Raji (cell line): Measurements from ENCODE around the gene CADM1.

ENCODE experiments used
- POLR2A ChIP-seq: IDR thresholded peaks from 2 replicates; pipeline ENCODE4 v1.6.1; 2011; ENCODE audit warnings: low read depth, low read length, control low read depth; ENCODE audit not compliant: insufficient read depth

Gene CADM1

DNA sequence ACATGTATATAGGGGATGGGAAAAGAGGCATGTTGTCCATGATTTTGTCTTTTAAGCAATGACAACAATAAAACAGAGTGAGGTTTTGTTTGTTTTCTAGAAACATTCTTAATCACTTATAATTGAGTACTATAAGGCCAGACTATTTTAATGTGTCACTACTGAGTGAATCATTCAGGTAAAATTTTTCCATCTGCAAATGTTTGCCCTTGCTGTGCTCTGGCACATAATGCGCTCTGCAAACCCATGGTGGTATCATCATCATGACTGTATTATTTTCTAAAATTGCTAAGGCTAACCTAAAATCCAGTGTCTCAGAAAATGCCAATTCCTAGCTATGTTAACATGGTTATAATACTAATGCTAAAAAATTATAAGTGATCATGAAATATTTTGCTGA is 261.2 kb downstream of the CADM1 start:
- TF ChIP-seq POLR2A, result no peak

DNA sequence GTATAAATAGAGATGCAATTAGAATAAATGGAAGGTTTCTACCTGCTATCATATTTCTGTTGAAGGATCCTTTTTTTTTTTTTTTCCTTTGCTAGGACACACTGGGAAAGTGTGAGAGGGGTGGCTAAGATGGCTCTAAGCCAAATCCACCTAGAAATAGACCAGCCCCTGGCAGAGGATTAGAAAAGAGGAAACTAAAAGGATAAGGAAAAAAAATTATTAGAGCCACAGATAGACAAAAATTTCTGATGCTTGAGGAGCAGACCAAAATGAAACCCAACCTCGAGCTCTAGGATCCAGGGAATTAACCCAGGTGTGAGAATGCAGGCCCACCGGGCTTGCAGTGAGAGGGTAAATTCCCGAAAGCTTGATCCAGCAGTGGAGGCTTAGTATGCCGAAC is 262.3 kb downstream of the CADM1 start:
- TF ChIP-seq POLR2A, result no peak

- TF ChIP-seq POLR2A, result no peak
Observed at GRCh38 chr11:115238791-115239190, 265.4 kb downstream of the CADM1 start.

DNA sequence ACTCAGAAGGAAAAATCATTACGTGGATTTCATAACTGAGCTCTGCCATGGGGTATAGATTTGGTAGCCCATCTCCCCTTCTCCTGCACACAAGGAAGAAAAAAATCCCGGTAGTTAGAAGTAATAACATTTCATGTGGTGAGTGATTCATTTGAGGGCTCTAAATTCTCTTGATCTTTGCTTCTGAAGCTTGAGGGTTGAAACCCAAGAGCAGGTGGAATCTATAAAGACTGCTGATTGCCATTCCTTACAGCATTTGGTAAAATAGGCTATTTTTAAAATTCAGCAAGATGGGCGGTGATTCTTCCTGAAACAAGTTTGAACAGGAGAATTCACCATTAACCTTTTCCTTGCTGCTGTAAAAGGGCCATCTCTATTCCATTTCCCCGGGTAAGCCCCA is 266.1 kb downstream of the CADM1 start:
- no peak for TF ChIP-seq POLR2A

DNA sequence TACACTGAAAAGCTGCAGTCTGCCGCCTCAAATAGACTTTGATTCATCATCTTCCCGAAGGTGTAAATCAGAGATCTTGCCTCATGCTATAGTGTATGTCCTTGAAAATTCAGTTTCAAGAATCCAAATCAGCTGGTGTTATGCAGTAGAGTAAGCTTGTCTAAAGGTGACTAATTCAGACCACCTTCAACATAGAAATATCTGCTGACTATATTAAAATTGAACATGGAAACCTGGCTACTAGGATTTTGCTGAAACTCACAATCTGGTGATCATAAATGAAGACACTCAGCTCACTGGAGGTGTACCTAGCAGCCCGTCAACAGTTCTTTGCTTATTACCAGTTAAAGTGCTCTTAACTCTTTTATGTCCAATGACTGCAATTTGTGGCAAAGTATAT is 266.6 kb downstream of the CADM1 start:
- no peak for TF ChIP-seq POLR2A

DNA sequence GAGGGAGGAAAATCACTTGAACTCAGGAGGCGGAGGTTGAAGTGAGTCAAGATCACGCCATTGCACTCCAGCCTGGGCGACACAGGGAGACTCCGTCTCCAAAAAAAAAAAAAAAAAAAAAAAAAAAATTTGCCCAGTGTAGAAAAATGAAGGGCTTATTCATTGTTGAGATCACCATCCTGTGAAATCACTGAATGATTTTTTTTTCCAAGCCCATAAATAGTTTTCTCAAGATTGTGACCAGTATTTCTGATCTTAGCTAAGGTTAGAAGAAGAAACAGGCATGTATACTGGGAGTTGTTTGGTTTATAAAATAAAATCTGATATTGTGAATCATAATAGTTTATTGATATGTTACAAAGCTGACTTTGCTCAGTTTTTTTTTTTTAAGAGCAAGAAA is 269.4 kb downstream of the CADM1 start:
- no peak for TF ChIP-seq POLR2A

DNA sequence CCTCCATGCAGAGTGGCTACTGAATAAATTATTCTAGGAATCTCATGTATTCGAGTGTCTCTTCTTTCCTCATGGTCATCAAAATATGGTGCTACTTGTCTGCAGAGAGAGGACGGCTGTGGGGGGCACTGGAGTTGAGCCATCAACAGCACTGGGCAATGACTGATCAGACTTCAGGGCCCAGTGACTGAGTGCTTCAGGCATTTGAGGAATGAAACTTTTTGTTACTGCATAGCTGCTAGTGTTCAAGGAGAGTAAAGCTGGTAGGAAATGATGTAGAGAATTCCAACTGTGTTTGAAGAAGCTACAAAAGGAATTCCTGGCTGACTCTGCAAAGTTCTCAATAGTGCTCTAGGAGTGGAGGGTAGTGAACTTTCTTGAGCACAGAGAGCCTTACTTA is 277.7 kb downstream of the CADM1 start:
- no peak for TF ChIP-seq POLR2A

DNA sequence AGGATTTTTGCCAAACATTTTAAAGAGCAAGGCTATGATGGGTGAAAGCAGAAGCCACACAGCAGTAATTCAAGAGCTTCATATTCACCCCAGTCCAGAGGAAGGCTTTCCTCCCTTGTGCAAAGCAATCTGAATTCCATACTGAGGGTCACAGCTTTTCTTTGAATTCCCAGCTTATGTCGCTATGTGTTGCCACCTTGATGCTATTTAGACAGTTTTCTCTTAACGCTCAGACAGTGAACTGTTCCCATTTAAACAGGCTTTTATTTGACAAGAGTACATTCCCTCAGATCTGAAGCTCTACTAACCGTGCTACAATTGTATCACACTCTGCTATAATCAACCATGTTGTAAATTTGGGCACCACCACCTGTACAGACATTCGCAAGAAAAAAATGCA is 279.7 kb downstream of the CADM1 start:
- no peak for TF ChIP-seq POLR2A

- TF ChIP-seq POLR2A, result no peak
Observed at GRCh38 chr11:115222863-115223530, 281.2 kb downstream of the CADM1 start.

- TF ChIP-seq POLR2A, result no peak
Observed at GRCh38 chr11:115222218-115222862, 281.9 kb downstream of the CADM1 start.

GRCh38 chr11:115221461-115222069 is 282.6 kb downstream of the CADM1 start:
- no peak for TF ChIP-seq POLR2A

DNA sequence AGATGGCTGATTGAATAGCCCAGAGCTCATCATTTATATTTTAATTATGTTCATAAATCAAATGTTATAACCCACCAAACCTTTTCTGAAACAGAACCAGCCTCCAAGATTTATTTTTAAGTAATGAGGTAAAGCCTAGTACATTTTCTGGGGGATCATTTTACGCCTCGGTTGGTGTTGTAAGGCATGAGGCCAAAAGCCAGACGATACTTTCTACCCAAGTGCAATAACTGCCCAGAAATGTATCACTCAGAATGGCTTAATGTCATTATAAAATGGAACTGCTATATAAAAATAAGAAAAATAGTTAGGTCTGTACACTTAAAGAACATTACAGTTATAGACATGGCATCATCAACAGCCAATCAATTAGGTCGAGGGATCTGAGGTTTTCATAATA is 283.3 kb downstream of the CADM1 start:
- TF ChIP-seq POLR2A, result no peak

DNA sequence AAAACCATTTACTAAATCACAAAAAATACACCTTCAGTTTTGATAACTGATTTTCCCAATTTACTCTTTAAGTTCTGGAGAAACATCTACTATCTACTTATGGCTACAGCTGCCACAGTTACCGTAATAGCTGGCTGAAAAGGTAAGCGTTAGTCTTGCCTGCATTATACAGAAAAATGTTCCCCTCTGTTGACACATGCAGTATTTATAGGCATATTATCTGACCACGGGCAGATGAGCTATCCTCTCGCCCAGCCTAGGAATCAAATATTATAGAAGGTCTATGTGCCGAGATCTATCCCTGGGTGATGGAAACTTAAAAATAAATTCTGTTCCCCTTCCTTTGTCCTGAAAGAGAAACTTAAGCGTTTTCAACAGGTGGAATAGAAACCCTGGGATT is 283.8 kb downstream of the CADM1 start:
- no peak for TF ChIP-seq POLR2A

GRCh38 chr11:115219376-115219775 is 284.8 kb downstream of the CADM1 start:
- no peak for TF ChIP-seq POLR2A

GRCh38 chr11:115217726-115218311 is 286.4 kb downstream of the CADM1 start:
- TF ChIP-seq POLR2A, result no peak

DNA sequence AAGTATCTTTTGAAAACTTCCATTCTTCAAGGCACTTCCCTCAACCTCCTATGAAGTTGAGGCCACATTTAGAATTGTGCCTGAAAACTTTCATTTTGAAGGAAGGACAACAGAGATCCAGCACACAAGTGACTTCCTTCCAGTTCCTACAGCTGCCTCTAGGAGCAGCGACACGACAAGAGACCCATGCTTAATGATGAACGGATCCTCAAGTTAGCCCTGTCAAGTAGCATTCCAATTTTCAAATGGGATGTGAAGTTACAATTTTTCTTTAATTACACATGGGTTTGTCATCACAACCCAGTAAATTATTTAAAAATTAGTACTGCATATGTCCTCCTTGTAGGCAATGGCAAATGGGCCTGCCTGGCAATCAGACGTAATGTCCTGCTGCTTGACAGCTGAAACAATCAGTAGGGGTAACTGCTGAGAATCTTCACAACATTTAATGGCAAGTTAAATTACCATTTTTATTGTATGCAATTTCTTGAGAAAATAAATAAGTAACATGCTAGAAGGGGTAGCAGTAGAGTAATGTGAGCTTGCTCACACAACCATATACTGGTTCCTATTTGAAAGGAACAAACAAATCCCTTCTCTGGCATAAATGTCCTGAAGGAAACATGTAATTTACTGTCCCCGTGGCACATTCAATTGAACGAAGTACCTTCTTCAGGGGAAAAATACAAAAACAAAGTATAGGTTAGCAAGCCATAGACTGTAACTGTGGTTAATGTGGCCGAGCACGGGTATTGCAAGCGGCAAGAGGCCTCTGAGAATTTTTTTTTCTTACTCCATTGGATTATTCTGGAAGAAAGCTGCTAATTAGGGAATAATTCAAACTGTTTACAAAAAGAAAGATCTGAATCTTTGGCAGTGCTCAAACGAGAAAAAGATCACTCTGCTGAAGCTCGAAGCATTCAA is 288.3 kb downstream of the CADM1 start:
- no peak for TF ChIP-seq POLR2A
